Measurements from ENCODE around the gene AUTS2.

- TF ChIP-seq, protein P1, sequence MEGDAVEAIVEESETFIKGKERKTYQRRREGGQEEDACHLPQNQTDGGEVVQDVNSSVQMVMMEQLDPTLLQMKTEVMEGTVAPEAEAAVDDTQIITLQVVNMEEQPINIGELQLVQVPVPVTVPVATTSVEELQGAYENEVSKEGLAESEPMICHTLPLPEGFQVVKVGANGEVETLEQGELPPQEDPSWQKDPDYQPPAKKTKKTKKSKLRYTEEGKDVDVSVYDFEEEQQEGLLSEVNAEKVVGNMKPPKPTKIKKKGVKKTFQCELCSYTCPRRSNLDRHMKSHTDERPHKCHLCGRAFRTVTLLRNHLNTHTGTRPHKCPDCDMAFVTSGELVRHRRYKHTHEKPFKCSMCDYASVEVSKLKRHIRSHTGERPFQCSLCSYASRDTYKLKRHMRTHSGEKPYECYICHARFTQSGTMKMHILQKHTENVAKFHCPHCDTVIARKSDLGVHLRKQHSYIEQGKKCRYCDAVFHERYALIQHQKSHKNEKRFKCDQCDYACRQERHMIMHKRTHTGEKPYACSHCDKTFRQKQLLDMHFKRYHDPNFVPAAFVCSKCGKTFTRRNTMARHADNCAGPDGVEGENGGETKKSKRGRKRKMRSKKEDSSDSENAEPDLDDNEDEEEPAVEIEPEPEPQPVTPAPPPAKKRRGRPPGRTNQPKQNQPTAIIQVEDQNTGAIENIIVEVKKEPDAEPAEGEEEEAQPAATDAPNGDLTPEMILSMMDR (IDR thresholded peaks at IDR 0.05; ENCODE audit: insufficient read depth, low read length, poor library complexity, severe bottlenecking): no peak
- no peak for TF ChIP-seq EZH2phosphoT487 (conservative IDR thresholded peaks at IDR 0.05; ENCODE audit: low read length)
Measured at GRCh38 chr7:70340236-70340635, 742.0 kb downstream of the AUTS2 start.

Data from SU-DHL-6 (cell line).